ENCODE data around the gene CAPG. TPM values are rescaled to one million over a fixed set of nuclear protein-coding genes. Genes with fewer than 3 reads are reported as not detected.
"Not testable (repeated sequence)": the region's sequence is repeated elsewhere in the genome, so short reads cannot be mapped to it uniquely, and the experiment has no call there.

Gene CAPG
- total RNA-seq, 1 donor from 2014 or later, result 419 TPM

GRCh38 chr2:85377083-85377482 lies 33.1 kb downstream of the CAPG start:
- no peak for ATAC-seq
- H3K36me3 ChIP-seq, result peaks cover 40% of the 10 kb centered on the region
- no peak overlapping the region for H3K27ac ChIP-seq
- intact Hi-C loops (cut with DNase I), result no loop called here
- DNase-seq, result no peak
- H3K27me3 ChIP-seq, result no peaks in the 10 kb centered on the region
- no peak overlapping the region for H3K4me3 ChIP-seq
- H3K4me1 ChIP-seq, result no peaks in the 10 kb centered on the region
- H3K9me3 ChIP-seq, result no peaks in the 10 kb centered on the region
- no peak for TF ChIP-seq CTCF (IDR thresholded peaks at IDR 0.05)

DNA sequence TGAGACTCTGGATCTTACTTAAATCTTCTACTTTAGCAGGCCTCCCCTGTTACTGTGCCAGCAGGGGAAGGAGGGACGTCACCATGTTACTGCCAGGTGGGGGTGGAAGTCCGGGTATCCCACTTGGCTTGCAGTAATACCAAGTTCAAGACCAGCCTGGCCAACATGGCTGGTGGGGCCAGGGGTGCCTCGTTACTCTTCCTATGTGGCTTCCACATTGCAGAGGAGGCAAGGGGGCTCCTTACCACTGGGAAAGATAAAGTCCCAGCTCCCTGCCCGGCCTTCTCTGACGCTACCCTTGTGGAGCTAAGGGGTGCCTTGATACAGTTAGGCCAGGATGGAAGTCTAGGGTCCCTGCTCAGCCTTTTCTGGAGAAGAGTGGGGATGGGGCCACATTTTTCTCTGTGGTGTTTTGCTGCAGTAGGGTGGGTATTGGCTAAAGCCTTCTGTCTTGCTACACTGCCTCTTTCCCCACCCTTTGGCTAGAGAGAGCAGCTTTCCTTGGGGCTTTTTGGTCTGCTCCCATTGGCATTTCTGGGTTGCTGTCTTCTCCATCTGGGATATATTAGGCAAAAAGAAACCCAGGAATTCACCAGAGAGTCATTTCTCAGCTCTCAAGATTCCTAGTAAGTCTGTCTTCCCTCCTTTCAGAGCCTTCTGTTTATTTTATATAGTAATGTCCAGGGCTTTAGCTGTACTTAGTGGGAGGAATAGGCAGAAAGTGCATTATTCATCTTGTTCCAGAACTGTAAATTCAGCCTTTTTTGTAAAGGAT lies 33.7 kb downstream of the CAPG start:
- no peak for DNase-seq
- Histone ChIP-seq H3K27ac (no peak overlapping the region), H3K27me3 (no peaks in the 10 kb centered on the region), H3K4me1 (no peaks in the 10 kb centered on the region), H3K9me3 (no peaks in the 10 kb centered on the region), H3K36me3 (peaks cover 39% of the 10 kb centered on the region), H3K4me3 (no peak overlapping the region)
- TF ChIP-seq CTCF (IDR thresholded peaks at IDR 0.05), result no peak
- intact Hi-C loops (cut with DNase I), result no loop called here
- no peak for ATAC-seq

- H3K9me3 ChIP-seq, result no peaks in the 10 kb centered on the region
- no peaks in the 10 kb centered on the region for H3K27me3 ChIP-seq
- intact Hi-C loops (cut with DNase I), result no loop called here
- peaks cover 7% of the 10 kb centered on the region for H3K36me3 ChIP-seq
- no peak for TF ChIP-seq CTCF (IDR thresholded peaks at IDR 0.05)
- no peaks in the 10 kb centered on the region for H3K4me1 ChIP-seq
- no peak overlapping the region for H3K4me3 ChIP-seq
- ATAC-seq, result peak; percentile 15
- H3K27ac ChIP-seq, result no peak overlapping the region
- DNase-seq, result no peak
Observed at GRCh38 chr2:85371045-85371444, 39.1 kb downstream of the CAPG start.

DNA sequence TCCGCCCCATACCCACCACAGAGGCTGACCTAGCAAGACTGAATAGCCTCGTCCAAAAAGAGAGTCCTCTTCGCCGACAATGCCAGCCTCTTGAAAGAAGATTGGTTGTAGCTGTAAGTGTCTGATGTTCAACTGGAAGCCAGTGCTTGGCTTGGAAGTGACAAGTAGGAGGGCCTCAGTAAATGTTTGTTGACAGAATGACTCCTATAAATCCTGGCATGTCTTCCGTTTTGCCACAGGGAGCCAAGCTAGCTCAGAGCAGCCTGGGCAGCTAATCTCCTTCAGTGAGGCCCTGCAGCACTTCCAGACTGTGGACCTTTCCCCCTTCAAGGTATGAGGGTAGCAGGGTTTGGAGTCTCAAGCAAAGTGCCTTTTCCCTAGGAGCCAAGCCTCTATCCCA lies 40.7 kb downstream of the CAPG start:
- H3K4me3 ChIP-seq, result no peak overlapping the region
- H3K4me1 ChIP-seq, result no peaks in the 10 kb centered on the region
- H3K36me3 ChIP-seq, result peaks cover 3% of the 10 kb centered on the region
- DNase-seq (no peak), ATAC-seq (no peak)
- intact Hi-C loops (cut with DNase I), result no loop called here
- no peak for TF ChIP-seq CTCF (IDR thresholded peaks at IDR 0.05)
- no peaks in the 10 kb centered on the region for H3K27me3 ChIP-seq
- no peak overlapping the region for H3K27ac ChIP-seq
- H3K9me3 ChIP-seq, result no peaks in the 10 kb centered on the region

DNA sequence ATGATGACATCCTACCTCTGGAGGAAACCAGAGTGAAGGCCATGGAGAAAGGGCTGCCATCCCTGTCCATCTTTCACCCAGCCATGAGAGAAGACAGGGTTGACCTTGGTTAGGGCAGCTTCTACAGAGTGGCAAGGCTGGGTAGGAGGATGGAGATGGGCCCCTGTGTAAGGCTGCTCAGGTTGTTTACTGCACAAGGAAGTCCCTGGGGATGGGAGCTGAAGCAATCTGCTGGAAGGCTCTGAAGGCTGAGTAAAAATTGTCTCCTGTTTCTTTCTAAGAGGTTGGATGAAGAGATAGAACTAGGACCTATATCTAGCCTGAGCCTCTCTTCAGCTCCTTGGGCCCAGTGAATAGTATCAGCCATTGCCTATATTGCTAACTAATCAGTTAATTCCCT lies 41.2 kb downstream of the CAPG start:
- no peak for DNase-seq
- Histone ChIP-seq H3K27ac (no peak overlapping the region), H3K4me3 (no peak overlapping the region), H3K4me1 (no peaks in the 10 kb centered on the region), H3K36me3 (peaks cover 3% of the 10 kb centered on the region), H3K9me3 (no peaks in the 10 kb centered on the region), H3K27me3 (no peaks in the 10 kb centered on the region)
- intact Hi-C loops (cut with DNase I), result no loop called here
- TF ChIP-seq CTCF (IDR thresholded peaks at IDR 0.05), result no peak
- ATAC-seq, result no peak

- TF ChIP-seq CTCF (IDR thresholded peaks at IDR 0.05), result no peak
- no peak overlapping the region for H3K4me3 ChIP-seq
- no peaks in the 10 kb centered on the region for H3K27me3 ChIP-seq
- H3K36me3 ChIP-seq, result peaks cover 20% of the 10 kb centered on the region
- intact Hi-C loops (cut with DNase I), result no loop called here
- ATAC-seq (no peak), DNase-seq (no peak)
- H3K4me1 ChIP-seq, result no peaks in the 10 kb centered on the region
- H3K27ac ChIP-seq, result no peak overlapping the region
- H3K9me3 ChIP-seq, result no peaks in the 10 kb centered on the region
Observed at GRCh38 chr2:85367180-85367579, 43.0 kb downstream of the CAPG start.

- ATAC-seq; intact Hi-C loops (cut with DNase I); DNase-seq; H3K9me3 ChIP-seq; H3K4me1 ChIP-seq; H3K27ac ChIP-seq; H3K4me3 ChIP-seq; H3K27me3 ChIP-seq: not testable (repeated sequence)
- H3K36me3 ChIP-seq, result peaks cover 47% of the 10 kb centered on the region
Observed at GRCh38 chr2:85362653-85363387, 47.3 kb downstream of the CAPG start.

All from upper lobe of right lung (tissue), 1 donor.